NCI-H69 (cell line): ENCODE measurements around the gene RNF182.

Source experiments
- DNase-seq: peaks from one replicate; lab custom pipeline; 2025; lab: John Stamatoyannopoulos, UW

Gene RNF182

DNA sequence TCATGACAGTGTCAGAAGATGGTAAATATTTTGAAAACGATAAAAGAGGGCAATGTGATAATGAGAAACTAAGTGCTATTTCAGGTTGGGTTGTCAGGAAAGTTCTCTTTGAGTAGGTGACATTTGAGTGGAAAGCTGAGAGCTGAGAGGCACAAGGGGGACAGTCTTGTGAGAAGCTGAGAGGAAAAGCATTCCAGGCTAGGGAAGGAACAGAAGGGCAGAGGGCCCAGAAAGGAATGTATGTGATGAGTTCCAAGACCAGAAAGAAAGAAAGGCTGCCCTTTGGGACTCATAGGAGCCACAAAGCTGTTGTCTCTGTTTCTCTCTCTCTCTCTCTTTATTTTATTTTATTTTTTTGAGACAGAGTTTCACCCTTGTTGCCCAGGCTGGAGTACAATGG, 7.6 kb upstream of the RNF182 start:
- DNase-seq: peak; percentile 56

GRCh38 chr6:13918686-13919250, 6.0 kb upstream of the RNF182 start:
- peak; percentile 80 for DNase-seq

DNA sequence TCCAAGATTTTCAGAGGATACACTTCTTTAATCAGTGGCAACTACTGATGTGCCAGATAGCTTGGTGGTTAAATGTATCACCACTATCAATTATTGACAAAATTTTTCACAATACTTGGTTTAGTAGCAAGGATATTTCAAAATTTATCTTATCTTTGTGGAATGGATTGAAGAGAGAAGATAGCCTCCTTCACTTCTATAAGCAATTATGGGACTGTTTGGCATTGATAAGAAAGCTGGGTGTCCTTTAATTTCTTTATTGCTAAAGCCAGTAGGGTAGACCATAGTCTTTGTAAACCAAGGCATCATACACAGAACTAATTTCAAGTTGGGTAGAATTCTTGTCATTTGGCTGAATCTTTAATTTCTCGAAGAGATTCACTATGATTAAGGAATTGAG, 4.9 kb upstream of the RNF182 start:
- no peak for DNase-seq

DNA sequence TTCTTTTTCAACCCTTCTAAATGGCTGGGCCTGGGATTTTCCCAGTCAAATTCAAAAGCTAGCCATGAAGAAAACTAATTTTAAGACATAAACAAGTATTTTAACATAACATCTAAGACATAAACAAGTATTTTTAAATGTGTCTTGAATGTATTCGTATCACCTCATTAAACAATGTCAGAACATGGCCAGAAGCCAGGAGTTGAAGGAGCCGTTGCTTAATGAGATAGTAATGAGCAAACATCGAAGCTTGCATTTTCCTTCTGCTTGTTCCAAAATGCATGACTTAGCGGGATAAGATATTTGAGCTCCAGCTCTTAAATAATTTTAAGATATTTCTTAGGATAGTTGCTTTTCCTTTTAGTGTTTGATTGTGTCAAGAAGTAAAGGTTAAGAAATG, 4.2 kb upstream of the RNF182 start:
- DNase-seq: peak; percentile 97

- DNase-seq: peak; percentile 55
Observed at GRCh38 chr6:13922750-13923149, 2.0 kb upstream of the RNF182 start.

GRCh38 chr6:13923527-13924145, 1.1 kb upstream of the RNF182 start:
- peak; percentile 84 for DNase-seq

DNA sequence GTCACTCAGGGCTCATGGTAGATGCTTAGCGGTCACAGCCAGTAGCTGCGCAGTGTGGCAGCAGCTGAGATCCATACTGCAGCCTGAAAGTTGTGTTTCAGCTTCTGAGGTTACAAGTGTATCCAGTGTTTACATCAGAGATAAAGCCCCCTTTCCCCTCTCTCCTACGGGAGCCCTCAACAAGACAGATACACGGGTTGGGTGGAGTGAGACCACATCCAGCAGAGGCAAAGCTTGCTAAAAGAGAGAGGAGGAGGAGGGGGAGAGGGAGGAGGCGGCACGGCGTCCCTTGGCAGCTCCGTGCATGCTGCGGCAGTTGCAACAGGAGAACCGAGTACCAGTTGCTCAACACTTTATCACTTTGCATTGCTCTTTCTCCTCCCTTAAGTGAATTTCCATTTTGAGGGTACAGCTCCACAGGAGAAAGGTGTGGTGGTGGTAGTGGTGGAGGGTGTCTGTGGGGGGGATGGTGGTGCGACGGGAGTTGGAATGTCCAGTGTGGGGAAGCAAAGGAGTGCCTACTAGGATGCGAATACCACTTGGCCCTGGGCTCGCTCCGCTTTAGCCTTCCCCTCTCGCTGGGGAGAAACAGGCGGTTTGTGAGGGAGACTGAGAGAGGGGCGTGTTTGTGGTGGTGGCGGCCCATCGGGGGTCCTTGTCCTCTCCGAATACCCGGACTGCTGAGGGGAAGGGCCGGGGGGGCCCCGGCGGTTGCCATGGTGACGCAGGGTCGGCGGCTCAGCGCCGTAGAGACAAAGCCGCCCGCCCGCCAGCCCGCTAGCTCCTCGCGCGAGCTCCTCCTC, 405 bp upstream of the RNF182 start:
- DNase-seq: peak; percentile 99

DNA sequence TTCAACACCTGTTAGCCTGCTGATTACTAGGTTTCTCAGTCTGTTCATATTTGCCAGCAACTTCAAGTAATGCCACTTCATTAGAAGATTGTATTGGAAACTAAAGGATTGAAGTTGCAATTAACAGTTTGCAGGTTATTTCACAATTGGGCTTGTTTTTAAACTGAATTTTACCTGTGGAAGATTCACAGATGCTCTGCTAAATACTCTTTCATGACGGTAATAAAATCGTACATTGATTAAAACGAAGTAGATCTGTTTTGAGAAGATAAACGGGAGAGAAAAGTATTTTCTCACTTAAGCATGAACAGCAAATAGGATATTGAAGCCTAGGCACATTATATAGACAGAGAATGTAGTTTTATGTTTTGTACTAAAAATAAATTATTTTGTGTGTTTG, 1.6 kb downstream of the RNF182 start:
- DNase-seq: peak; percentile 50

DNA sequence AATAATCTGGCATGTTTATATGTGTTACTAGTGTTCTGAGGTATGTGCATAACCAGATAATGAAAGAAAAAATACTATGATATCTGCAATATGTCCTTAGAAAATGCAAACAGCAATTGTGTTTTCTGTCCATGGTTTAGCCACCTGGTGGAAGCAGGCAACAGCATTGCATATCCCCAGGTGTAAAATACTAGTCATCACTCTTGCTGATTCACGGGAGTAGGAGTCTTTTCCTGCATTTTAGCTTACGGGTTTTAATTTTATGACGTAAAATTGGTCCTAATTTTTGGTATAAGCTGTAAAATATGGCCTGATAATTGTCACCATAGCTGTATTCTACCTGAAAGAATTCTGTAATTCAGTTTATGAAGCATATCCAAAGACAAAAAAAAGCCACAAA, 2.5 kb downstream of the RNF182 start:
- DNase-seq: peak; percentile 78

GRCh38 chr6:13929196-13929595, 4.4 kb downstream of the RNF182 start:
- no peak for DNase-seq

- DNase-seq: no peak
Observed at GRCh38 chr6:13931797-13932402, 7.1 kb downstream of the RNF182 start.

DNA sequence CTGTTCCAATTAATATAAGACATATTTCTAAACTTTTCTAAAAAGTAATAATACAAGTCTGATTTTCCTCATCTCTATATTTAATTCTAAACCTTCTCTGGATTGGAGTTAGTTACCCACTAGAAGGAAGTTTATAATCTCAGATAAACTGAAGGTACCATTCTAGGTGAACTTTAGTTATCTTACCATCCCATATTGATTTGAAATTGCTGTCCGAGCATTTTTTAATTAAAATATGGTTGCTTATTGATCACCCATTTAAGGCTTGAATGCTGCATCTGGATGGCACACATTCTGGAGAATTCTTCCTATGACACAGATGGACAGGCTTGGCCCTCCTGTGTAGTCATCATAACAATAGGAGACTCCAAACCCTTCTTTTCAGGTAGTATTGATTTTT, 8.0 kb downstream of the RNF182 start:
- DNase-seq: no peak

DNA sequence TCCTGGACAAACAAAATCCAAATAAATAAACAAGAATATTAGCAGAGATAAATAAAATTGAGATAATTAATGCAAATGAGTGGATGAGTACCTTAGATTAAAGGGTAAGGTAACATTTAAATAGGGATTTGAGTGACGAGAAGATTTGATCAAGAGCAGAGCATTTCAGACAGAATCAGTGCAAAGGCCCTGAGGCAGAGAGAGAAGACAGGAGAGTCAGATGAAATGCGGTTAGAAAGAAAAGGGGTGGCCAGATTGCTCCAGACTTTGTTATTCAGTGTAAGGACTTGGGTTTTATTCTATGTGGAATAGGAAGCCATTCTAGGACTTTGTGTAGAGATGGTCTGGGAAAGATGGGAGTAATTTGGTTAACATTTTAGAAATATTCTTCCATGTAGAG, 10.0 kb downstream of the RNF182 start:
- no peak for DNase-seq

GRCh38 chr6:13935190-13935880, 10.6 kb downstream of the RNF182 start:
- no peak for DNase-seq

DNA sequence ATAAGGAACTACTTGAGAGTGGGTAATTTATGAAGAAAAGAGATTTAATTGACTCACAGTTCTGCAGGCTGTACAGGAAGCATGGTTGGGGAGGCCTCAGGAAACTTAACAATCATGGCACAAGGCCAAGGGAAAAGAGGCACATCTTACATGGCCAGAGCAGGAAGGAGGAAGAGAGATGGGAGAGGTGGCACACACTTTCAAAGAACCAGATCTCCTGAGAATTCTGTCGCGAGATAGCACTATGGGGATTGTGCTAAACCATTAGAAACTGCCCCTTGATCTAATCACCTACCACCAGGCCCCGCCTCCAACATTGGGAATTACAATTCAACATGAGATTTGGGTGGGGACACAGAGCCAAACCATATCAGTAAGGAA, 11.1 kb downstream of the RNF182 start:
- DNase-seq: peak; percentile 65

- peak; percentile 20 for DNase-seq
Observed at GRCh38 chr6:13941902-13942301, 17.1 kb downstream of the RNF182 start.

DNA sequence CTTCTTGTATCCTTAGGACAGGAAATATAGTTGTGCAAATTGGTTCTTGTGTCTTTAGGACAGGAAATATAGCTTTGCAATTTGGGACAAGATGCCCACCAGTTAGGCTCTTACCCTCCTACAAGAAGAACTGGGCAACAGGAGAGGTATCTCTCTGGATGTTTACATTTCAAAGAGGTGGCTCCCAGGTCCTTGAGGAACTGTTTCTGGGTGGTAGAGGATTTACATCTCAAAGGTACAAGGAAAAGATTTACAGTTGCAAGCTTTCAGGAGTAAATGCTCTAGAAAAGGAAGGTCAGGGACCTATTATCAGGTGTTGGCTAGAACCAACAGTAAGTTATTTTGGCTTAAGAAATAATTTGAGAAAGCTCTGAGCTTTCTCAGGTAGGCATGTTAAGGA, 19.2 kb downstream of the RNF182 start:
- DNase-seq: no peak

DNA sequence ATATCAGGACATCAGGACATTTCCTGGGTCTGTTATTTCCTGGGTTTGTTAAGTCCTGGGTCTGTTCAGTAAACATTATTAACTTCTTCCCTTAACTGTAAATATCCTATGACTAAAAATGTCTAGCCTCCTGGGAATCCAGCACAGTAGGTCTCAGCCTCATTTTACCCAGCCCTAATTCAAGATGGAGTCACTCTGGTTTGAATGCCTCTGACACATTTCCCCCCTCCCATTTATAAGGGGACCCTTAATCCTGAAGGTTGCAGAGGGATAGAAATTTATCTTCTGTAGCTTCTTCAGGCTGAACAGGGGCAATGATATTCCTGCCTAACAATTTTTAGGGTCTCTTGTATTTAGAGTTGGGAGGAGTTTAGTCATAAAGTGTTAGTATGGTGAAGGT, 21.8 kb downstream of the RNF182 start:
- DNase-seq: no peak

GRCh38 chr6:13947611-13948178, 22.9 kb downstream of the RNF182 start:
- DNase-seq: no peak

- DNase-seq: no peak
Observed at GRCh38 chr6:13952101-13952500, 27.3 kb downstream of the RNF182 start.

DNA sequence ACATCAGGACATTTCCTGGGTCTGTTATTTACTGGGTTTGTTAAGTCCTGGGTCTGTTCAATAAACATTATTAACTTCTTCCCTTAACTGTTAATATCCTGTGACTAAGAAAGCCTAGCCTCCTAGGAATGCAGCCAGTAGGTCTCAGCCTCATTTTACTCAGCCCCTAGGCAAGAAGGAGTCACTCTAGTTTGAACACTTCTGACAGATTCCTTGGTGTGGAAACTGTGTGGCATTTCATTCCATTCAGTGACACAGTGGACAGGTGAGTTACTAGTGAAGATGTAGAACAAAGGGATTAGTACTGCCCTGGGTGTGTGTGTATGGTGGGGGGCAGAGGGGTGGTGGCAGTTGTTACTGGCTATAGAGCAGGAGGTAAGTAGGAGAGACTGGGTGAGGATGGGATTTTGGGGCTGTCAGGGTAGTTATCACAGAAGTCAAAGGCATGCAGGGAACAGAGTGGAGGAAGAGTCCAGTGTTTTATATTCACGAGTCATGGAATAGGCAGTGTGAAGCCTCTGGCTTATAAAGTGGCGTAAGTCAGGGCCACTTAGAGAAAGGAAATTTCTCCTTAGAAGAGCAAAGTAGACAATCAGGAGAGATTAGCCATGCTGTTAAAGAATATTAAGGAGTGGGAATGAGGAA, 28.4 kb downstream of the RNF182 start:
- DNase-seq: no peak
